Stomach (tissue), 9 donors: ENCODE data around the gene KYNU. TPM values are rescaled to one million over a fixed set of nuclear protein-coding genes. Genes with fewer than 3 reads are reported as not detected.

Experiments
- DNase-seq, 2 donors: peaks; one replicate each; pipeline versions ENCODE4 v3.0.0 to v3.0.0-alpha.2; 2013 to 2019
- H3K27ac ChIP-seq, 5 donors: fragments of 200-600 bp in 4 of 5; sonication (generic) in 4 of 5; one replicate each; pipeline ENCODE4 v1.5.1; 2013 to 2019; ENCODE audit warnings: mild to moderate bottlenecking in 1 of 5, moderate library complexity in 1 of 5
- H3K27me3 ChIP-seq, 3 donors: fragments of 200-600 bp; sonication (generic); one replicate each; pipeline ENCODE4 v1.5.1; 2017 to 2019; ENCODE audit warnings: mixed run types in 1 of 3
- H3K36me3 ChIP-seq, 4 donors: fragments of 200-600 bp; sonication (generic); 1 replicate in 3 of 4; 2 replicates in 1 of 4; pipeline ENCODE4 v1.5.1; 2016 to 2019
- H3K4me1 ChIP-seq, 4 donors: fragments of 200-600 bp; sonication (generic); one replicate each; pipeline ENCODE4 v1.5.1; 2016 to 2019
- H3K4me3 ChIP-seq, 4 donors: fragments of 200-600 bp; sonication (generic) in 3 of 4; one replicate each; pipeline ENCODE4 v1.5.1; 2016 to 2019; ENCODE audit warnings: mild to moderate bottlenecking in 1 of 4
- H3K9me3 ChIP-seq, 4 donors: fragments of 200-600 bp; sonication (generic); one replicate each; pipeline ENCODE4 v1.5.1; 2016 to 2019
- CTCF ChIP-seq, 7 experiments: fragments of 450-650 bp in 4 of 7; fragments of 200-600 bp in 3 of 7; sonication (generic) in 3 of 7; IDR thresholded peaks; one replicate each; pipeline ENCODE4 v1.5.1; 2016 to 2019; ENCODE audit warnings: antibody characterized with exemption in 7 of 7, control low read depth in 2 of 7, mild to moderate bottlenecking in 1 of 7
- EP300 ChIP-seq: sonication (generic); formaldehyde crosslinking; IDR thresholded peaks from one replicate; pipeline ENCODE4 v1.6.1; 2017; ENCODE audit warnings: antibody characterized with exemption
- POLR2A ChIP-seq, 4 donors: fragments of 450-650 bp; IDR thresholded peaks; one replicate each; pipeline ENCODE4 v1.6.1; 2016; ENCODE audit warnings: antibody characterized with exemption in 4 of 4, control low read depth in 2 of 4, mild to moderate bottlenecking in 1 of 4, moderate library complexity in 1 of 4
- POLR2AphosphoS5 ChIP-seq, 3 donors: sonication (generic); formaldehyde crosslinking; IDR thresholded peaks; one replicate each; pipeline ENCODE4 v1.6.1; 2016; ENCODE audit warnings: antibody characterized with exemption in 3 of 3
- WGBS, 5 donors: extraction: QIAGEN DNeasy Blood & Tissue Kit in 3 of 5; methylation state at CpG; one replicate each; pipeline versions ENCODE4 v1.1.5 to v1.1.7; 2013 to 2018; 5-methylcytosine and 5-hydroxymethylcytosine counted together
- intact Hi-C: fragments of 100-400 bp; cut with DNase I; formaldehyde crosslinking; loops from one replicate; pipeline ENCODE4 v1.15.1; 2023; ENCODE audit warnings: low total_unique reads
- polyA plus RNA-seq, 3 donors: library from polyadenylated mRNA; stranded (reverse); fragments of 200-250 nt; gene quantifications; one replicate each; pipeline ENCODE4 v1.2.3, GENCODE V29; 2013
- total RNA-seq, 5 donors: library from RNA; depleted of rRNA; stranded (reverse); fragments of >200 nt; gene quantifications; one replicate each; pipeline versions ENCODE4 v1.1.0 to v1.2.3, GENCODE V29; 2014 to 2016
- donor health status: healthy with polysubstance abuse.
- donor health status: Bipolar disorder and iron deficiency.
- donor health status: healthy.

KYNU gene
- total and polyA plus RNA-seq, 8 donors = 2.1 to 39.4 (median 3.9) TPM; not detected in 1

GRCh38 chr2:143026411-143027054 lies 149.1 kb downstream of the KYNU start:
- Histone ChIP-seq H3K4me1 (peaks cover 0 to 9% (median 4%) of the 10 kb centered on the region in 4 donors), H3K27ac (no peak overlapping the region), H3K9me3 (no peaks in the 10 kb centered on the region), H3K4me3 (peak overlapping the region in 1 of 4 donors; percentile 3), H3K27me3 (peaks cover 0 to 7% (median 0%) of the 10 kb centered on the region in 3 donors), H3K36me3 (no peaks in the 10 kb centered on the region)
- TF ChIP-seq CTCF (IDR thresholded peaks at IDR 0.05) (no peak), POLR2AphosphoS5 (IDR thresholded peaks at IDR 0.05) (no peak), EP300 (no peak), POLR2A (IDR thresholded peaks at IDR 0.05) (no peak)
- DNase-seq = peak in 1 of 2 donors; percentile 37
- WGBS, 5 donors = 28 to 42% (median 30%) methylated on average over 19 to 28 of the region's 28 CpGs
- intact Hi-C loops = no loop called here

GRCh38 chr2:143029141-143029540 lies 151.7 kb downstream of the KYNU start:
- intact Hi-C loops = no loop called here
- H3K27me3 ChIP-seq = peaks cover 0 to 7% (median 0%) of the 10 kb centered on the region in 3 donors
- no peaks in the 10 kb centered on the region for H3K9me3 ChIP-seq
- H3K36me3 ChIP-seq = no peaks in the 10 kb centered on the region
- TF ChIP-seq POLR2A (IDR thresholded peaks at IDR 0.05) = no peak
- no peak for TF ChIP-seq EP300
- TF ChIP-seq CTCF (IDR thresholded peaks at IDR 0.05) = no peak
- TF ChIP-seq POLR2AphosphoS5 (IDR thresholded peaks at IDR 0.05) = no peak
- H3K4me3 ChIP-seq = no peak overlapping the region
- 69 to 96% (median 85%) methylated on average over 2 of the region's 2 CpGs for WGBS, 5 donors
- no peak overlapping the region for H3K27ac ChIP-seq
- DNase-seq = no peak
- H3K4me1 ChIP-seq = peaks cover 0 to 9% (median 4%) of the 10 kb centered on the region in 4 donors

DNA sequence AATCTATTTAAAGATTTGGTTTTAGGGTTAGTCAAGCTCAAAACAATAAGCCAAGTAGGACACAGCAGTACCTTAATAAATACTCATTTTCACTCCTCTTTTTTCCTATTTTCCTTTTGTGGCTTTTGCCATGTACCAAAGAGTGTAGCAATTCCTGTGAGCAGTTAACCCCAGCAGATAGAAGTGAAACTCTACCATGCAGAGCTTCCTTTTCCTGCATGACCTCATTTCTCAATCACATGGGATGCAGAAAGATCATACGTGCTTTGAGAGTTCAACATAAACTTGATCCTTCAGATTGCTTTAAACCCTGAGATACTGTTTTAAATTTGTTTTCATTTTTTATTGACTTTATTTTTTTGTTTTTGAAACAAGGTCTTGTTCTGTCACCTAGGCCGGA lies 152.7 kb downstream of the KYNU start:
- Histone ChIP-seq H3K27me3 (peaks cover 0 to 7% (median 0%) of the 10 kb centered on the region in 3 donors), H3K4me3 (no peak overlapping the region), H3K9me3 (no peaks in the 10 kb centered on the region), H3K27ac (no peak overlapping the region), H3K36me3 (no peaks in the 10 kb centered on the region), H3K4me1 (peaks cover 0 to 9% (median 4%) of the 10 kb centered on the region in 4 donors)
- intact Hi-C loops = no loop called here
- peak in 1 of 2 donors; percentile 15 for DNase-seq
- whole genome bisulfite sequencing, 5 donors = 80 to 89% (median 85%) methylated on average over 2 of the region's 2 CpGs
- no peak for TF ChIP-seq EP300
- TF ChIP-seq POLR2AphosphoS5 (IDR thresholded peaks at IDR 0.05) = no peak
- TF ChIP-seq POLR2A (IDR thresholded peaks at IDR 0.05) = no peak
- no peak for TF ChIP-seq CTCF (IDR thresholded peaks at IDR 0.05)

GRCh38 chr2:143034292-143035074 lies 157.0 kb downstream of the KYNU start:
- Histone ChIP-seq H3K27me3 (no peaks in the 10 kb centered on the region), H3K36me3 (no peaks in the 10 kb centered on the region), H3K9me3 (no peaks in the 10 kb centered on the region), H3K27ac (no peak overlapping the region), H3K4me1 (no peaks in the 10 kb centered on the region), H3K4me3 (no peak overlapping the region)
- WGBS, 5 donors = 30 to 40% (median 35%) methylated on average over 5 of the region's 5 CpGs
- intact Hi-C loops = no loop called here
- TF ChIP-seq CTCF (IDR thresholded peaks at IDR 0.05) (peak in 5 of 7 experiments; percentile 76 to 97 (median 93)), EP300 (no peak), POLR2AphosphoS5 (IDR thresholded peaks at IDR 0.05) (peak in 1 of 3 donors; percentile 4)
- peak; percentile 48 to 91 for DNase-seq
